GM23338 (cell line): ENCODE data around the gene LTBP2.

Experiments used
- EZH2 ChIP-seq: fragments of 200-600 bp; sonication (generic); IDR thresholded peaks from one replicate; pipeline ENCODE4 v1.8.0; 2017; ENCODE audit warnings: antibody characterized with exemption, mild to moderate bottlenecking, low read depth; ENCODE audit not compliant: unreplicated experiment
- TF ChIP-seq, protein P1 (sequence below), 2 experiments: fragments of 200-600 bp in 1 of 2; sonication (generic) in 1 of 2; conservative IDR thresholded peaks; 2 replicates each; pipeline versions ENCODE4 v1.5.1 to v1.6.1; 2016 to 2017; ENCODE audit warnings: antibody characterized with exemption in 2 of 2, low read depth in 2 of 2, mild to moderate bottlenecking in 2 of 2, moderate library complexity in 1 of 2
- TF ChIP-seq, protein P2 (sequence below): IDR thresholded peaks from 2 replicates; pipeline ENCODE4 v1.6.1; 2016; ENCODE audit warnings: antibody characterized with exemption

DNA sequence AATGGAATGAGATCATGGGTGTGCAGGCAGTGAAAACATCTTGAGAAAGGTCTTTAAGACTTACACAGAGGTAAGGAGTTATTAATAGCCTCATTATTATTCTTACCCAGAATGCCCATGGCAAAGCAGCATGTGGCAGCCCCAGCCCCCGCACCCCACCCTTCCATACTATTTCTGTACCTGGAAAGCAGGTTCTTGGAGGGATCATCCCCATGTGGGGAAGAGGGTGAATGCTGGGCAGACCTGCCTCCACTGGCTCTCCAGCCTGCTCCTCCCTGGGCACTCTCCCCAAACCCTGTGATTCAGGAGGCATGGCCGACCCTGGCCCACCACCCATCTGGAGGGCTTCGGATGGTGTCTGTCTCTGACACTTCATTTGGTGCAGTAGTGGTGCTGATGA is 147.3 kb downstream of the LTBP2 start:
- TF ChIP-seq, protein P1, sequence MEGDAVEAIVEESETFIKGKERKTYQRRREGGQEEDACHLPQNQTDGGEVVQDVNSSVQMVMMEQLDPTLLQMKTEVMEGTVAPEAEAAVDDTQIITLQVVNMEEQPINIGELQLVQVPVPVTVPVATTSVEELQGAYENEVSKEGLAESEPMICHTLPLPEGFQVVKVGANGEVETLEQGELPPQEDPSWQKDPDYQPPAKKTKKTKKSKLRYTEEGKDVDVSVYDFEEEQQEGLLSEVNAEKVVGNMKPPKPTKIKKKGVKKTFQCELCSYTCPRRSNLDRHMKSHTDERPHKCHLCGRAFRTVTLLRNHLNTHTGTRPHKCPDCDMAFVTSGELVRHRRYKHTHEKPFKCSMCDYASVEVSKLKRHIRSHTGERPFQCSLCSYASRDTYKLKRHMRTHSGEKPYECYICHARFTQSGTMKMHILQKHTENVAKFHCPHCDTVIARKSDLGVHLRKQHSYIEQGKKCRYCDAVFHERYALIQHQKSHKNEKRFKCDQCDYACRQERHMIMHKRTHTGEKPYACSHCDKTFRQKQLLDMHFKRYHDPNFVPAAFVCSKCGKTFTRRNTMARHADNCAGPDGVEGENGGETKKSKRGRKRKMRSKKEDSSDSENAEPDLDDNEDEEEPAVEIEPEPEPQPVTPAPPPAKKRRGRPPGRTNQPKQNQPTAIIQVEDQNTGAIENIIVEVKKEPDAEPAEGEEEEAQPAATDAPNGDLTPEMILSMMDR (conservative IDR thresholded peaks at IDR 0.05; ENCODE audit: low read depth in 2 of 2), result no peak
- TF ChIP-seq EZH2, result no peak
- TF ChIP-seq, protein P2, sequence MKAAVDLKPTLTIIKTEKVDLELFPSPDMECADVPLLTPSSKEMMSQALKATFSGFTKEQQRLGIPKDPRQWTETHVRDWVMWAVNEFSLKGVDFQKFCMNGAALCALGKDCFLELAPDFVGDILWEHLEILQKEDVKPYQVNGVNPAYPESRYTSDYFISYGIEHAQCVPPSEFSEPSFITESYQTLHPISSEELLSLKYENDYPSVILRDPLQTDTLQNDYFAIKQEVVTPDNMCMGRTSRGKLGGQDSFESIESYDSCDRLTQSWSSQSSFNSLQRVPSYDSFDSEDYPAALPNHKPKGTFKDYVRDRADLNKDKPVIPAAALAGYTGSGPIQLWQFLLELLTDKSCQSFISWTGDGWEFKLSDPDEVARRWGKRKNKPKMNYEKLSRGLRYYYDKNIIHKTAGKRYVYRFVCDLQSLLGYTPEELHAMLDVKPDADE, result no peak
